NK-92 (cell line): ENCODE data around the gene MAN1A2.
"Not testable (repeated sequence)": the region's sequence is repeated elsewhere in the genome, so short reads cannot be mapped to it uniquely, and the experiment has no call there.

Experiments used
- DNase-seq: peaks from one replicate; lab custom pipeline; 2025; ENCODE audit not compliant: unreplicated experiment; lab: John Stamatoyannopoulos, UW

MAN1A2 gene

GRCh38 chr1:117396636-117397035 is 29.4 kb downstream of the MAN1A2 start:
- no peak for DNase-seq

DNA sequence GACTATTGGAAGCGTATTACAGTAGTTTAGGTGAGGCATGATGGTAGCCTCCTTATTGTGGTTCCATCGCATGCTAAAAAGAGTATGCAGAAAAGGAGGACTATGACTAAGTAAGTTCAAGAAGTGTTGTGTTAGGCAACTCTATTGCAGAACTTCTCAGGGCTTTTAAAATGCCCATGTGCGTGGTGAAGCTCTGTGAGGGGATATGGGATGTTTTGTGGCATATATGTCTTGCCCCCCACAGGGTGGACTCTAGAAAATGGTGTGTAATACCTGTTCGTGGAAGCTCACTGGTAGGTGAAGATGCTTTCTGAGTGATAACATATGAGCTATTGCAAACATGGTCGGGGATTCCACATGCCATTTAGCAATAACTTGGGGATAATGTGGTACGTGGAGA is 31.7 kb downstream of the MAN1A2 start:
- no peak for DNase-seq

DNA sequence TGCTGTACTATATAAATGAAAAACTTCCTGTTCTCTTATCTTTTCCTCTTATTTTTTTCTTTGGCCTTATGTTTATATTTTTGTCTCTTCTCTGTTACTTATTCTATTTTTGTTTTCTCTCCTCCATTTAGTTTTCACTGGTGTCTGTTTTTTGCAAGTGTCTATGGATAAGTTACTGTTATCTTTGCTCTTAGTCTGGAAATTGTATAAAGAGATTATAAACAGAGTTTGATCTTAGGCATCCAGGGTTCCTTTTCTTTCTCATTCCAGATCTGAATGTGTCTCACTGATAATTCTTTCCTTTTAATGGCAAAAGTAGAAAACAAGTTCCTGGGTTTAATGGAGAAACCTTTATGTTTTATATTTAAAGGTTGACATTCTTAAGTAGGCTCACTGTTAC is 34.5 kb downstream of the MAN1A2 start:
- DNase-seq = no peak

DNA sequence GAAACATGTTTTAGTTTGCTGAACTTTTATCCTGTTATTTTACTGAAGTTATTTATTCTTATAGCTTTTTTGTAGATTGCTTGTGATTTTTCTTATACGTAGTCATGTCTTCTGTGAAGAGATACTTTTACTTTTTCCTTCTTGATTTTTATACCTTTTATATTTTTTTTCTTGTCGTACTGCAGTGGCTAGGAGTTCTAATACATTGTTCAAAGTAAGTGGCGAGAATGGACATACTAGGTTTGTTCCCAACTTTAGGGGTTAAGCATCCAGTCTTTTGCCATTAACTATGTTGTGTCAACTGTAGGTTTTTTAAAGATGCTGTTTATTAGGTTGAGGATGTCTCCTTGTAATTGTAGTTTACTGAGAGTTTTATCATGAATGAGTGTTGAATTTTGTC is 36.3 kb downstream of the MAN1A2 start:
- no peak for DNase-seq

DNA sequence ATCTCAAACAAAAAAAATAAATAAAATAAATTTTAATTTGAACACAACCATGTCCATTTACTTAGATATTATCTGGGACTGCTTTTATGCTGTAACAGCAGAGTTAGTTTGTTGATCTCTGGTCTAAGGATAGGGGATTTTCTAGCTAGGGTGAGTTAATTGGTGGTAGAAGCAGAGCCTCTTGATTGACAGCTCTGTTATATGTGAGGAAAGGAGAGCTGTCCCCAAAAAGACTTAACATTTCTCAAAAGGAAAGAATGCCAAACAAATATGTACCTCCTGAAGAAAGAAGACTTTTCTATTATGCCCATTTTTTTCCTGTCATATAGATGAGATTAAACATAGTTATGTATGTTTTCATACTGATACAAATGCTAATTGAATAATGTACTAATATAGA is 37.8 kb downstream of the MAN1A2 start:
- DNase-seq = no peak

DNA sequence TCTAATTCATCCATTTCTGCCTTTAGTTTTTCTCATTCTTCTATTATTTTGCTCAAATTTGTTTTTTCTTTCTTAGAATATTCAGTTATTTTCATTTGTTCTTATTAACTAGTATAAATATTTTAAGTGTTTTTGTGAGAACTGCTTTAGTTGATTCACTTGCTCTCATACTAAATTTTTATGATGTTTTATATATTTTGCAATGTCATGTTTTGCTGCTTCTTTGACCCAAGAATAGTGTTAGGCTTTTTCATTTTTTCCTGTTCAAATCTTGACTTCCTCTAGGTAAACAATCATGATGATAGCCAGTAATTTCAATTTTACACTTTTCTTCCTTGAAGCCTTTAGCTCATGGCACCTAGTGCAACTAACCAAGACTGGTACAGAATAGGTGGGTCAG is 45.2 kb downstream of the MAN1A2 start:
- no peak for DNase-seq

DNA sequence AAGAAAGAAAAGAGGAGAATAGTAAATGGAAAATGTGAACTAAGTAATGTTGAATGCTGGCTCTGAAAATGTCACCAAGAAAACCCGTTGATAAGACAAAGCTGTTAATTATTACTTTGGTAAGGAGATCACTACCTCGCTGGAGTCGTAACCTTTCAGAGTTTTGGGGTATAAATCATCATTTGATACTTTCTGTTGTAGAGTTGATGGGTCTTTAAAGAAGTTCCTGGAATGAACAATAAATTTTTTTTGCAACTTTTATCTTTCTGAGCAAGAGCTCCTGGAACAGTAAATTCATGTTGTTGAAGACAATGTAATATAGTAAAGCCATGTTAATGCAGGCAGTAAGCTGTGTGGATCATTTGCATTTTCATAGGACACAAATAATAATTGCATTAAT is 46.2 kb downstream of the MAN1A2 start:
- no peak for DNase-seq

GRCh38 chr1:117414943-117415342 is 47.7 kb downstream of the MAN1A2 start:
- no peak for DNase-seq

DNA sequence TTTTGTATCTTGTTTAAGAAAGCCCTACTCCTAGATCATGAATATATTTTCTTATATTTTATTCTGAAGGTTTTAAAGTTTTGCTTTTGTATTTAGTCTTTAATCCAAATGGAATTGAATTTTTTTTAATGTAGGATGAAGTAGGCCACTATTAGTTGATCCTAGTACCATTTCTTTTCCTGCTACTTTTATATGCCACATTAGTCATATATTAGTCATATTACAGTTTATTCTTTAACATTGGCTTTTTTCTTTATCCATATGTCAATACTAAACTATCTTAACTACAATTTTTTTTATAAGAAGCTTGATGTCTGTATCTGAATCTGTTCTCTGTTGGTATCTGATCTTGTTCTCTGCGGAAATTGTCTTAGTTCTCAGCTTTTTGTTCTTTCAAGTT is 48.8 kb downstream of the MAN1A2 start:
- no peak for DNase-seq

GRCh38 chr1:117416546-117417125 is 49.4 kb downstream of the MAN1A2 start:
- no peak for DNase-seq

DNA sequence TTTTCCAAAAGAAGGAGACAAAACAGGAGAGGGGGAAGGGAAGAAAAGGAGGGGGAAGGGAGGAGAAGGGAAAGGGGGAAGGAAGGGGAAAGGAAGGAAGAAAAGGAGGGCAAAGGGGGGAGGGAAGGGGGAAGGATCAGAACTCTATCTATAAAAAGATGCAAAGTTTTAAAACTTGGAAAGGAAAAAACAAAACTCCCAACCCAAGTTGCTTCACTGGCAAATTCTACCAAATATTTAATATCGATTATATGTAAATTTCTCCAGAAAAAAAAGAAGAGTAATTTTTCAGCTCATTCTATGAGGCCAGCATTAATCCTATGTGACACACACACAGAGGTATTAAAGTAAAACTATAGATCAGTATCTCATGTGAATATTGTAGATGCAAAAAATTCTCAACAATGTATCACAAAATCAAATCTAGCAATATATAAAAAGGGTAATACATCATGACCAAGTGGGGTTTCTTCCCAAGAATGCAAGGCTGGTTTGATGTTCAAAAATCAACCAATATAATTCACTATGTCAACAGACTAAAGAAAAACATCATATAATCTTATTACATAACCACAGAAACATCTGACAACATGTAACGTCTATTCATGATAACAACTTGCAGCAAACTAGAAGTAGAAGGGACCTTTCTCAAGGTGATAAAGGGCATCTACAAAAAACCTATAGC is 57.9 kb downstream of the MAN1A2 start:
- no peak for DNase-seq

GRCh38 chr1:117427297-117427696 is 60.0 kb downstream of the MAN1A2 start:
- no peak for DNase-seq

DNA sequence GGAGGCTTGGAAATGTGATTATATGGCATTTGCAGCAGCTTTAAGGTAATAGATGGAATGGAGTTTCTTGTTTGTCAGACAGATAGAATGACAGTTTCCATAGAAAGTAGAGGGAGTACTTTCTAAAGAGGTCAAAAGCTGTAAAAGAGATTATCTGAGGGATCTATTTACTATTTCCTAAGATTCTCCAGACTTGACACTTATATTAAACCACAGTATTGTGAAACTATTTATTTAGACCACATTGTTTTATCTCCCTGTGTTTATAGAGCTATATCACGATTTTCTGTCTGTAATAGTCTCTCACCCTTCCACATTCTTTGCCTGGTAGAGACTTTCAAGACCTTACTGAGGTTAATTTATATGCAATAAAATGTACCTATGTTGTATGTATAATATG is 66.7 kb downstream of the MAN1A2 start:
- DNase-seq = no peak

- DNase-seq = no peak
Measured at GRCh38 chr1:117436513-117436912, 69.3 kb downstream of the MAN1A2 start.

- no peak for DNase-seq
Measured at GRCh38 chr1:117447661-117448060, 80.4 kb downstream of the MAN1A2 start.

GRCh38 chr1:117452216-117452615 is 85.0 kb downstream of the MAN1A2 start:
- no peak for DNase-seq

- DNase-seq = no peak
Measured at GRCh38 chr1:117453958-117454357, 86.7 kb downstream of the MAN1A2 start.

- not testable (repeated sequence) for DNase-seq
Measured at GRCh38 chr1:117458410-117458809, 91.2 kb downstream of the MAN1A2 start.

- DNase-seq = no peak
Measured at GRCh38 chr1:117466761-117467160, 99.5 kb downstream of the MAN1A2 start.

- DNase-seq = no peak
Measured at GRCh38 chr1:117467336-117467735, 100.1 kb downstream of the MAN1A2 start.

- no peak for DNase-seq
Measured at GRCh38 chr1:117473063-117473462, 105.8 kb downstream of the MAN1A2 start.

GRCh38 chr1:117475495-117475894 is 108.2 kb downstream of the MAN1A2 start:
- not testable (repeated sequence) for DNase-seq

DNA sequence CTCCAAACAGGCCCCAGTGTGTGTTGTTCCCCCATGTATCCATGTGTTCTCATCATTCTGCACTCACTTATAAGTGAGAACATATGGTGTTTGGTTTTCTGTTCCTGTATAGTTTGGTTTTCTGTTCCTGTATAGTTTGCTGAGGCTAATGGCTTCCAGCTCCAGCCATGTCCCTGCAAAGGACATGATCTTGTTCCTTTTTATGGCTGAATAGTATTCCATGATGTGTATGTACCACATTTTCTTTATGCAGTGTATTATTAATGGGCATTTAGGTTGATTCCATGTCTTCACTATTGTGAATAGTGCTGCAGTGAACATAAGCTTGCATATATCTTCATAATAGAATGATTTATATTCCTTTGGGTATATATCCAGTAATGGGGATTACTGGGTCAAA is 111.8 kb downstream of the MAN1A2 start:
- no peak for DNase-seq
